GM12878 (cell line): ENCODE data around the gene UBQLN1. TPM values are rescaled to one million over a fixed set of nuclear protein-coding genes. Genes with fewer than 3 reads are reported as not detected.

ENCODE experiments used
- ATAC-seq: fragments of 200-7000 bp; cut with Tn5 transposase; 3 replicates; pipeline ENCODE4 v1.9.1; 2020; ENCODE audit warnings: mild to moderate bottlenecking, moderate library complexity
- BruUV-seq: library from RNA; stranded (reverse); fragments of 400-500 nt; replicated peaks from 2 replicates; lab custom pipeline; 2021; lab: Mats Ljungman, UMichigan
- CTCF ChIA-PET: fragments of 300-600 bp; sonication (Branson Sonifier 250); formaldehyde crosslinking; extraction: SDS; loops from one replicate; lab custom pipeline; 2021; ENCODE audit warnings: inconsistent platforms; lab: Yijun Ruan, JAX
- POLR2A ChIA-PET: fragments of 350-600 bp; formaldehyde crosslinking; extraction: SDS; loops from one replicate; lab custom pipeline; 2021; ENCODE audit warnings: inconsistent platforms; lab: Charles Lee
- RAD21 ChIA-PET: fragments of 300-600 bp; sonication (Branson Sonifier 250); formaldehyde crosslinking; loops from one replicate; lab custom pipeline; 2023; ENCODE audit warnings: antibody characterized with exemption; ENCODE audit not compliant: unreplicated experiment; lab: Charles Lee
- SMC1A ChIA-PET: fragments of 300-600 bp; sonication (Branson Sonifier 250); formaldehyde crosslinking; loops from one replicate; lab custom pipeline; 2023; ENCODE audit not compliant: unreplicated experiment, uncharacterized antibody; lab: Charles Lee
- DNase-seq: peaks from one replicate; pipeline ENCODE4 v3.0.0-alpha.2; 2011; ENCODE audit warnings: low read depth, low spot score
- FAIRE-seq: peaks from 3 replicates; lab custom pipeline; 2011; peaks lifted over from hg19 to GRCh38; lab: Jason Lieb, UNC
- H2AFZ ChIP-seq: 2 replicates; pipeline ENCODE4 v1.6.0; 2011; ENCODE audit warnings: low read depth, low read length, control low read depth; ENCODE audit not compliant: control insufficient read depth
- H3K27ac ChIP-seq: 2 replicates; pipeline ENCODE4 v1.5.1; 2011; ENCODE audit warnings: control low read depth; ENCODE audit not compliant: control insufficient read depth, insufficient read depth
- H3K27me3 ChIP-seq, 2 experiments: replicated peaks in 1 of 2; 2 replicates each; pipeline versions ENCODE4 v1.6.0 to v1.6.1; 2011; ENCODE audit warnings: low read length in 1 of 2; ENCODE audit not compliant: control insufficient read depth in 2 of 2, insufficient read depth in 2 of 2
- H3K36me3 ChIP-seq, 2 experiments: 2 replicates each; pipeline ENCODE4 v1.5.1; 2011; ENCODE audit warnings: low read length in 1 of 2; ENCODE audit not compliant: control insufficient read depth in 2 of 2, insufficient read depth in 2 of 2
- H3K4me1 ChIP-seq: 2 replicates; pipeline ENCODE4 v1.6.1; 2011; ENCODE audit warnings: mild to moderate bottlenecking, low read length, moderate library complexity, mixed read lengths; ENCODE audit not compliant: control insufficient read depth, insufficient read depth
- H3K4me2 ChIP-seq: 2 replicates; pipeline ENCODE4 v1.6.0; 2011; ENCODE audit warnings: control low read depth; ENCODE audit not compliant: control insufficient read depth, insufficient read depth
- H3K4me3 ChIP-seq: fragments of 200-600 bp; sonication (generic); 2 replicates; pipeline ENCODE4 v1.5.1; 2016
- H3K79me2 ChIP-seq: 2 replicates; pipeline ENCODE4 v1.6.0; 2011; ENCODE audit warnings: low read length; ENCODE audit not compliant: control insufficient read depth, insufficient read depth
- H3K9ac ChIP-seq: 2 replicates; pipeline ENCODE4 v1.8.0; 2011; ENCODE audit warnings: low read length, control low read depth, mixed read lengths; ENCODE audit not compliant: control insufficient read depth, insufficient read depth
- H3K9me3 ChIP-seq: replicated peaks from 3 replicates; pipeline ENCODE4 v1.5.1; 2011; ENCODE audit warnings: mild to moderate bottlenecking, low read length; ENCODE audit not compliant: control insufficient read depth, insufficient read depth
- H4K20me1 ChIP-seq: 2 replicates; pipeline ENCODE4 v1.6.0; 2011; ENCODE audit not compliant: control insufficient read depth, insufficient read depth
- LARP7 ChIP-seq: fragments of 450-650 bp; IDR thresholded peaks from 2 replicates; pipeline ENCODE4 v1.6.1; 2017; ENCODE audit warnings: mild to moderate bottlenecking
- PML ChIP-seq: IDR thresholded peaks from 2 replicates; pipeline ENCODE4 v1.6.1; 2012; ENCODE audit warnings: low read length, inconsistent platforms
- POU2F2 ChIP-seq: IDR thresholded peaks from 3 replicates; pipeline ENCODE4 v1.6.1; 2011; ENCODE audit warnings: low read depth, mild to moderate bottlenecking, low read length, borderline replicate concordance
- SREBF1 ChIP-seq: IDR thresholded peaks from 2 replicates; pipeline ENCODE4 v1.6.1; 2012; ENCODE audit warnings: mild to moderate bottlenecking, low read length
- ZNF622 ChIP-seq: fragments of 450-650 bp; IDR thresholded peaks from 2 replicates; pipeline ENCODE4 v1.6.1; 2017; ENCODE audit warnings: mild to moderate bottlenecking, inconsistent platforms
- WGBS: methylation state at CpG from one replicate; pipeline ENCODE4 v1.1.6; 2016; ENCODE audit warnings: low lambda C conversion rate; ENCODE audit not compliant: insufficient replicate concordance, insufficient coverage; ENCODE audit errors: missing lambda C conversion rate; 5-methylcytosine and 5-hydroxymethylcytosine counted together
- in situ Hi-C: fragments of 300-500 bp; cut with MboI; formaldehyde crosslinking; loops from 9 replicates; pipeline ENCODE4 v1.14.3; 2018; ENCODE audit warnings: mixed read lengths
- intact Hi-C: fragments of 100-400 bp; cut with micrococcal nuclease; formaldehyde crosslinking; loops from one replicate; pipeline ENCODE4 v1.14.2; 2022; ENCODE audit not compliant: unreplicated experiment
- polyA plus RNA-seq, 11 experiments: library from polyadenylated mRNA; depleted of rRNA in 4 of 11; unstranded in 6 of 11; stranded (reverse) in 5 of 11; fragments of >200 nt; fragmentation: Nextera tagmentation in 4 of 11; fragmentation: Illumina TruSeq in 1 of 11; extraction: Ambion mirVana in 4 of 11; extraction: Trizol in 1 of 11; gene quantifications; 1 replicate in 1 of 11; 2 replicates in 10 of 11; pipeline versions ENCODE4 v1.2.1 to v1.2.3, GENCODE V29; 2011 to 2016; ENCODE audit warnings: inconsistent platforms in 2 of 11, missing spikeins in 2 of 11, low read depth in 1 of 11
- total RNA-seq, 4 experiments: library from RNA; depleted of rRNA in 3 of 4; stranded (reverse); fragments of >200 nt in 3 of 4; fragmentation: Illumina TruSeq in 1 of 4; extraction: Trizol in 1 of 4; gene quantifications; 2 replicates each; pipeline versions ENCODE4 v1.2.1 to v1.2.3, GENCODE V29; 2013 to 2021
- TF ChIP-seq, protein P1 (sequence below): fragments of 450-650 bp; IDR thresholded peaks from 2 replicates; pipeline ENCODE4 v1.6.1; 2016; ENCODE audit warnings: mild to moderate bottlenecking

Gene UBQLN1
- total and polyA plus RNA-seq, 10 of the 15 experiments (the other 5 are each of a cell fraction or from before 2014, with no cell fraction given): 12.4 to 118 (median 66.1) TPM

DNA sequence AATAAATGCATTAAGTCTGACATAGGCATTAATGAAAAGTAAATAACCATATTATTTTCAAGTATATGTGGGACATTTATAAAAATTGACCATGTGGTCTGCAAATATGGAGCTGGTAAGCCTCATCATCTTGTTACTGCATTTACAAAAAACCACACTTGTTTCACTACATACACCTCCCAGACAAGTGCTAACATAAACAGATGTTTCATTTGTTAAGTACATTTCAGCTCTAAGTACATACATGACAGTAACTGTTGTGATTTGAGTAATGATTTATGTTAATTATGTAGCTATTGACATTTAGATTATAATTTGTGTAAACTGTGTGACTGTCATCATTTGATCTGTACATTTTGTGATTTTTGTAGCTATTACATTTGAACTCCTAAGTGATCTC lies 70.9 kb downstream of the UBQLN1 start:
- peak; percentile 74 for ATAC-seq

DNA sequence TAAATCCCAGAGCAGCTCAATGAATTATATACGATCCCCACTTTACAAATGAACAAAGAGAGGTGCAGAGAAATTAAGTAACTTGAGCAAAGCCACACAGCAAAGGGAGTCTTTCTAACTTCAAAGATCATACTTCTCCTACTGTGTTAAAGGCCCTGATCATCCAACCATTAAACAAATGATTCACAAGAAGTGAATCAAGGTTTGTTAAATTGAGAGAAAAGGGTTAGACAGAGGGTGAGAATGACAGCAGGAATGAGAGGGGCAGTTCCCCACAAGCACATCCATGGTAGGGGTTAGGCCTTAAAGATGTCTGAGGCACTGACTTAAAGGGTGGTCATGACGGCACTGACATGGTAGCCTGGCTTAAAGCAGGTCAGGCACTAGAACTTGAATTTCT lies 74.1 kb downstream of the UBQLN1 start:
- BruUV-seq: no TSS peak
- intact Hi-C loops: no loop called here
- SMC1A ChIA-PET: interaction anchor here (0.9 kb wide), 1 partner anchor 16 kb away, joined by 3 read pairs; no protein-coding TSS in a partner anchor
- 91% methylated on average over 2 of the region's 2 CpGs for WGBS
- in situ Hi-C loops: no loop called here
- no peak overlapping the region for H3K4me3 ChIP-seq
- no peaks in the 10 kb centered on the region for H3K27me3 ChIP-seq
- H3K4me2 ChIP-seq: no peak overlapping the region
- H3K9ac ChIP-seq: no peak overlapping the region
- no peak for DNase-seq
- ATAC-seq: no peak
- no peaks in the 10 kb centered on the region for H4K20me1 ChIP-seq
- no peaks in the 10 kb centered on the region for H3K79me2 ChIP-seq
- CTCF ChIA-PET: no interaction called here
- H3K36me3 ChIP-seq: peaks cover 0 to 4% of the 10 kb centered on the region in 2 experiments; a peak in 3 of 4 replicates
- H3K9me3 ChIP-seq: no peaks in the 10 kb centered on the region
- TF ChIP-seq LARP7 (no peak), SREBF1 (no peak), POU2F2 (no peak), ZNF622 (no peak)
- POLR2A ChIA-PET: no interaction called here
- no peak for FAIRE-seq
- H3K27ac ChIP-seq: no peak overlapping the region
- H3K4me1 ChIP-seq: 0 out of 2 replicates have a peak, but pooled peaks cover 3% of the 10 kb centered on the region
- H2AFZ ChIP-seq: no peak overlapping the region
- RAD21 ChIA-PET: interaction anchor here (0.6 kb wide), 1 partner anchor 97 kb away, joined by 3 read pairs; no protein-coding TSS in a partner anchor

More for the DNA sequence above, 70.9 kb downstream of the UBQLN1 start:
- H3K79me2 ChIP-seq: no peaks in the 10 kb centered on the region
- POLR2A ChIA-PET: no interaction called here
- H3K27ac ChIP-seq: no peak overlapping the region
- CTCF ChIA-PET: interaction anchor here (0.9 to 5.1 kb wide), 6 partner anchors 12 to 302 kb away, joined by 3 to 32 read pairs (median 7); no protein-coding TSS in a partner anchor
- in situ Hi-C loops (no loop called here), intact Hi-C loops (no loop called here)
- H3K4me2 ChIP-seq: no peak overlapping the region
- no peaks in the 10 kb centered on the region; the same call in 1 of the 2 replicates for H4K20me1 ChIP-seq
- RAD21 ChIA-PET: interaction anchor here (1.4 to 2.2 kb wide), 4 partner anchors 13 to 71 kb away, joined by 4 to 11 read pairs (median 6); partner anchors contain the start of gene UBQLN1
- BruUV-seq: no TSS peak
- FAIRE-seq (peak; percentile 47), DNase-seq (no peak)
- H3K4me3 ChIP-seq: no peak overlapping the region
- no peaks in the 10 kb centered on the region; a peak in 1 of 4 replicates for H3K36me3 ChIP-seq
- H3K27me3 ChIP-seq: no peaks in the 10 kb centered on the region
- H2AFZ ChIP-seq: no peak overlapping the region
- SMC1A ChIA-PET: interaction anchor here (0.9 to 2.5 kb wide), 7 partner anchors 10 to 302 kb away, joined by 3 to 13 read pairs (median 4); partner anchors contain the start of gene IDNK
- H3K4me1 ChIP-seq: no peaks in the 10 kb centered on the region
- no peak overlapping the region for H3K9ac ChIP-seq
- TF ChIP-seq, protein P1, sequence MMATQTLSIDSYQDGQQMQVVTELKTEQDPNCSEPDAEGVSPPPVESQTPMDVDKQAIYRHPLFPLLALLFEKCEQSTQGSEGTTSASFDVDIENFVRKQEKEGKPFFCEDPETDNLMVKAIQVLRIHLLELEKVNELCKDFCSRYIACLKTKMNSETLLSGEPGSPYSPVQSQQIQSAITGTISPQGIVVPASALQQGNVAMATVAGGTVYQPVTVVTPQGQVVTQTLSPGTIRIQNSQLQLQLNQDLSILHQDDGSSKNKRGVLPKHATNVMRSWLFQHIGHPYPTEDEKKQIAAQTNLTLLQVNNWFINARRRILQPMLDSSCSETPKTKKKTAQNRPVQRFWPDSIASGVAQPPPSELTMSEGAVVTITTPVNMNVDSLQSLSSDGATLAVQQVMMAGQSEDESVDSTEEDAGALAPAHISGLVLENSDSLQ: peak; percentile 36; the same call in 1 of the 2 replicates
- no peak for TF ChIP-seq PML
- no peaks in the 10 kb centered on the region for H3K9me3 ChIP-seq
